ENCODE measurements around the gene EPHA6. TPM values are rescaled to one million over a fixed set of nuclear protein-coding genes. Genes with fewer than 3 reads are reported as not detected.

The EPHA6 gene
- total and polyA plus RNA-seq, 9 donors: 2.0 to 20.9 (median 9.2) TPM

DNA sequence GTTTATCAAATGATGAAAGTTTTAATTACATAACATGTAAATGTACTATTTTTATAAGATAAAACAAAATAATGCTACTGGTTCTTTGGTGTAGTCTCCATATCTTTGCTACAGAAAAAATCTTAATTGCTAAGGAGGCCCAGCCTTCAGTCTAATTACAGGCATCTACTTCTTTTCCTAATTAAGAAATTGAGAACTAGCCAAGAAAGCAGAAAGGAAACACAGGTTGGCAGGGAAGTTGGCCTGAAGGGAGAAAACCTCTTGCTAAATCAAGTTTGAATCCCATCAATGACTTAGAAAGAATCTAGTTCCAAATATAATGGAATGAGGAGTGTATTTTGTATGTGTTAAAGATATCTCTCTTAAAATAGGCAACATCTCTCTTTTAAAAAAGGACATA, 737.8 kb downstream of the EPHA6 start:
- no peaks in the 10 kb centered on the region for H3K4me1 ChIP-seq (ENCODE audit: insufficient read depth)
- intact Hi-C loops (cut with DNase I): no loop called here

GRCh38 chr3:97575742-97576141, 761.3 kb downstream of the EPHA6 start:
- intact Hi-C loops (cut with DNase I): no loop called here
- no peak overlapping the region for H3K27ac ChIP-seq
- no peak for DNase-seq
- H3K27me3 ChIP-seq: no peaks in the 10 kb centered on the region
- TF ChIP-seq EP300 (IDR thresholded peaks at IDR 0.05) (no peak), CTCF (IDR thresholded peaks at IDR 0.05) (no peak), POLR2A (IDR thresholded peaks at IDR 0.05) (no peak)
- 83 to 90% (median 88%) methylated on average over 3 of the region's 3 CpGs for WGBS, 3 donors
- no peaks in the 10 kb centered on the region for H3K9me3 ChIP-seq
- H3K4me3 ChIP-seq: no peak overlapping the region
- H3K4me1 ChIP-seq (ENCODE audit: insufficient read depth): no peaks in the 10 kb centered on the region
- no peaks in the 10 kb centered on the region for H3K36me3 ChIP-seq

More for the DNA sequence above, 737.8 kb downstream of the EPHA6 start:
- Histone ChIP-seq H3K9me3 (no peaks in the 10 kb centered on the region), H3K36me3 (no peaks in the 10 kb centered on the region), H3K27ac (no peak overlapping the region), H3K4me3 (no peak overlapping the region), H3K27me3 (no peaks in the 10 kb centered on the region)
- TF ChIP-seq CTCF (IDR thresholded peaks at IDR 0.05) (no peak), EP300 (IDR thresholded peaks at IDR 0.05) (no peak), POLR2A (IDR thresholded peaks at IDR 0.05) (no peak)
- DNase-seq: no peak

GRCh38 chr3:97576221-97576620, 761.8 kb downstream of the EPHA6 start:
- Histone ChIP-seq H3K27ac (no peak overlapping the region), H3K4me3 (no peak overlapping the region), H3K36me3 (no peaks in the 10 kb centered on the region), H3K9me3 (no peaks in the 10 kb centered on the region), H3K4me1 (ENCODE audit: insufficient read depth) (no peaks in the 10 kb centered on the region), H3K27me3 (no peaks in the 10 kb centered on the region)
- intact Hi-C loops (cut with DNase I): no loop called here
- DNase-seq: no peak
- WGBS, 3 donors: 46 to 62% (median 61%) methylated on average over 2 of the region's 2 CpGs
- no peak for TF ChIP-seq EP300 (IDR thresholded peaks at IDR 0.05)
- no peak for TF ChIP-seq CTCF (IDR thresholded peaks at IDR 0.05)
- no peak for TF ChIP-seq POLR2A (IDR thresholded peaks at IDR 0.05)

DNA sequence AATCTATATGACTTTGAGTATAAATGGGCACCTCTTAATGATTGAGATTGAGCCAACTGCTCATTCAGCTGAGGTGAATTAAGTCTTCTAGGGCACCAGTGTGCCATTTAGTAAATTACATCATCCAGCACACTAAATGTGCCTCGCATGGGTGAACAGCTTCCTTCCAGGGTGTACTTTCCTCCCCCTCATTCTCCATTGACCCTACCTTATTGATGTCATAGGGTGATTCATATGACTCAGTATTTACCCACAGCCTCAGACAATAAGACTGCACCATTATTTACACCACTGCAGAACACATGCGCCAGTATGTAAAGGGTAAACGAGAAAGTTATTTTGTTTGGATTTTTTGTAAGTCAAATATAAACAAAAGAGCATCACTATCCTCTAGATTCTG, 765.0 kb downstream of the EPHA6 start:
- no peak overlapping the region for H3K4me3 ChIP-seq
- H3K27me3 ChIP-seq: no peaks in the 10 kb centered on the region
- intact Hi-C loops (cut with DNase I): no loop called here
- no peaks in the 10 kb centered on the region for H3K36me3 ChIP-seq
- no peaks in the 10 kb centered on the region for H3K4me1 ChIP-seq (ENCODE audit: insufficient read depth)
- 40 to 56% (median 42%) methylated on average over 3 of the region's 3 CpGs for WGBS, 3 donors
- no peaks in the 10 kb centered on the region for H3K9me3 ChIP-seq
- DNase-seq: no peak
- TF ChIP-seq EP300 (IDR thresholded peaks at IDR 0.05) (no peak), POLR2A (IDR thresholded peaks at IDR 0.05) (no peak)
- no peak overlapping the region for H3K27ac ChIP-seq

GRCh38 chr3:97610626-97611025, 796.2 kb downstream of the EPHA6 start:
- TF ChIP-seq POLR2A (IDR thresholded peaks at IDR 0.05) (no peak), CTCF (IDR thresholded peaks at IDR 0.05) (no peak), EP300 (IDR thresholded peaks at IDR 0.05) (no peak)
- intact Hi-C loops (cut with DNase I): no loop called here
- H3K9me3 ChIP-seq: no peaks in the 10 kb centered on the region
- H3K27me3 ChIP-seq: no peaks in the 10 kb centered on the region
- H3K27ac ChIP-seq: no peak overlapping the region
- WGBS, 3 donors: 71 to 83% (median 80%) methylated on average over 2 of the region's 2 CpGs
- no peaks in the 10 kb centered on the region for H3K36me3 ChIP-seq
- DNase-seq: no peak
- H3K4me3 ChIP-seq: no peak overlapping the region
- H3K4me1 ChIP-seq (ENCODE audit: insufficient read depth): no peaks in the 10 kb centered on the region
